K562 (cell line): ENCODE measurements around the gene LGALS7. TPM values are rescaled to one million over a fixed set of nuclear protein-coding genes. Genes with fewer than 3 reads are reported as not detected.
A peak's percentile ranks its signal among the peaks of the same experiment; 100 is the strongest.

Experiments
- ARID3A ChIP-seq: IDR thresholded peaks from 2 replicates; pipeline ENCODE4 v1.6.1; 2012; ENCODE audit warnings: low read depth, low read length, improper control_type of control experiment, borderline replicate concordance
- DDX20 ChIP-seq: fragments of 450-650 bp; IDR thresholded peaks from 2 replicates; pipeline ENCODE4 v1.6.1; 2016; ENCODE audit warnings: missing genetic modification characterization, low read depth, mild to moderate bottlenecking, missing compliant biosample characterization, moderate library complexity
- NBN ChIP-seq: fragments of 450-650 bp; IDR thresholded peaks from 2 replicates; pipeline ENCODE4 v1.6.1; 2016; ENCODE audit warnings: low read depth, mild to moderate bottlenecking
- PATZ1 ChIP-seq: fragments of 250-450 bp; sonication (Bioruptor Pico); IDR thresholded peaks from 2 replicates; pipeline ENCODE4 v1.5.0; 2020; ENCODE audit warnings: mild to moderate bottlenecking, borderline replicate concordance
- POLR2G ChIP-seq: fragments of 200-400 bp; formaldehyde crosslinking; IDR thresholded peaks from 2 replicates; pipeline ENCODE4 v1.6.1; 2017; ENCODE audit warnings: low read depth, mild to moderate bottlenecking, antibody characterized with exemption, low read length, moderate library complexity
- PYGO2 ChIP-seq: fragments of 450-650 bp; IDR thresholded peaks from 2 replicates; pipeline ENCODE4 v1.6.1; 2016; ENCODE audit warnings: mild to moderate bottlenecking, missing genetic modification characterization, moderate library complexity, missing compliant biosample characterization
- RREB1 ChIP-seq: fragments of 250-450 bp; sonication (Bioruptor Pico); IDR thresholded peaks from 2 replicates; pipeline ENCODE4 v1.4.0; 2020
- ZNF134 ChIP-seq: fragments of 250-450 bp; sonication (Bioruptor Pico); conservative IDR thresholded peaks from 2 replicates; pipeline ENCODE4 v1.4.0; 2020
- polyA plus RNA-seq, 8 experiments: library from polyadenylated mRNA; depleted of rRNA in 4 of 8; stranded (reverse) in 5 of 8; unstranded in 3 of 8; fragments of >200 nt; fragmentation: Nextera tagmentation in 2 of 8; fragmentation: Illumina TruSeq in 1 of 8; extraction: Ambion mirVana in 2 of 8; extraction: Trizol in 1 of 8; gene quantifications; 2 replicates each; pipeline versions ENCODE4 v1.2.1 to v1.2.3, GENCODE V29; 2011 to 2014; ENCODE audit warnings: inconsistent platforms in 1 of 8, missing spikeins in 1 of 8
- total RNA-seq, 7 experiments: library from RNA; depleted of rRNA in 6 of 7; stranded (reverse); fragments of >200 nt in 6 of 7; fragmentation: Illumina TruSeq in 2 of 7; extraction: Trizol in 2 of 7; gene quantifications; 2 replicates each; pipeline versions ENCODE4 v1.2.1 to v1.2.3, GENCODE V29; 2011 to 2021; ENCODE audit warnings: low replicate concordance in 1 of 7

The LGALS7 gene
- total and polyA plus RNA-seq, 9 of the 15 experiments (the other 6 are each of a cell fraction or from before 2014, with no cell fraction given), result not detected

- TF ChIP-seq ZNF134 (CRISPR knock-in tag) (peak; percentile 55; the same call in 1 of the 2 replicates), PATZ1 (CRISPR knock-in tag) (no peak), POLR2G (peak; percentile 55), DDX20 (no peak), ARID3A (no peak), NBN (no peak), RREB1 (CRISPR knock-in tag) (no peak), PYGO2 (tag) (no peak)
Measured at GRCh38 chr19:38734426-38735256, 38.7 kb downstream of the LGALS7 start (continued).
